ENCODE data around the gene CDK7. TPM values are rescaled to one million over a fixed set of nuclear protein-coding genes. Genes with fewer than 3 reads are reported as not detected.

Gene CDK7
- total RNA-seq, result 10 to 100 TPM in 1 of 2 donors, 1 to 10 TPM in 1; 7.9 to 15.0 TPM
- polyA plus RNA-seq, result 1 to 10 TPM; 6.9 to 7.9 TPM

DNA sequence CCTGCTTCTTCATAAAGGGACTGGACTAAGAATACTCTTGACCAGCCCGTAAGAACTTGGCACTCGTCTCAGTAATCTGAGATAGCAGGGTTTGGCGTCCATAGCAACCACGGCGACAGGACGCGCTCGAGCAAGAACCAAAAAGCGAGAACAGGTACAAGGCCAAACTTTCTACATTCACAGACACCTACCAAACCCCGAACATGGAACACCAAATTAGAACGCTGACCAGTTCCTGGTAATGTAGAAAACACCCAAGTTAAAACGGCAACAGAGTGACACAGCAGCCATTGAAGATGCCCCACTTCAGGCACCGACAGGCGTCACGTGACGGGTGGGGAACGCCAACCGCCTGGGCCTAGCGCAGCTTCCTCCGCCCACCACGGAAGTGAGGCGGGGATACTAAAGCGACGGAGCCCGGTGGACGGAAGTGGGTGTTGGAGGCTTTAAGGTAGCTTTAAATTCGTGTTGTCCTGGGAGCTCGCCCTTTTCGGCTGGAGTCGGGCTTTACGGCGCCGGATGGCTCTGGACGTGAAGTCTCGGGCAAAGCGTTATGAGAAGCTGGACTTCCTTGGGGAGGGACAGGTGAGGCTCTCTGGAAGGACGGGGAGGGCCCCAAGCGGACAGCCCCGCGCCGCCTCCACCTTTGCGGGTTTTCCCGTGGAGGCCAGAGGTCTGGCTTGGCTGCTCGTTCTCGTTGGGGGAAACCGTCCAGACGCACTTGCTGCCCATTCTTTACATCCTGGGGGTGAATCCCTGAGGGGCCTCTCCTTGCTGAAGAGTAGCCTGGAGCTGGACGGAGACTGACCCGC, at the start of gene CDK7:
CDK7 (plus strand) TSS at position 430 of the 812 bp plus-strand sequence; CDS start at position 520, 90 bp downstream.
- TF ChIP-seq GABPA (IDR thresholded peaks at IDR 0.05 in 1 of 2, conservative IDR thresholded peaks at IDR 0.05 in 1 of 2), result peak; percentile 92 to 96
- no peak for TF ChIP-seq FOXA1 (IDR thresholded peaks at IDR 0.05)
- TF ChIP-seq JUND (IDR thresholded peaks at IDR 0.05), result no peak
- TF ChIP-seq, protein P1, sequence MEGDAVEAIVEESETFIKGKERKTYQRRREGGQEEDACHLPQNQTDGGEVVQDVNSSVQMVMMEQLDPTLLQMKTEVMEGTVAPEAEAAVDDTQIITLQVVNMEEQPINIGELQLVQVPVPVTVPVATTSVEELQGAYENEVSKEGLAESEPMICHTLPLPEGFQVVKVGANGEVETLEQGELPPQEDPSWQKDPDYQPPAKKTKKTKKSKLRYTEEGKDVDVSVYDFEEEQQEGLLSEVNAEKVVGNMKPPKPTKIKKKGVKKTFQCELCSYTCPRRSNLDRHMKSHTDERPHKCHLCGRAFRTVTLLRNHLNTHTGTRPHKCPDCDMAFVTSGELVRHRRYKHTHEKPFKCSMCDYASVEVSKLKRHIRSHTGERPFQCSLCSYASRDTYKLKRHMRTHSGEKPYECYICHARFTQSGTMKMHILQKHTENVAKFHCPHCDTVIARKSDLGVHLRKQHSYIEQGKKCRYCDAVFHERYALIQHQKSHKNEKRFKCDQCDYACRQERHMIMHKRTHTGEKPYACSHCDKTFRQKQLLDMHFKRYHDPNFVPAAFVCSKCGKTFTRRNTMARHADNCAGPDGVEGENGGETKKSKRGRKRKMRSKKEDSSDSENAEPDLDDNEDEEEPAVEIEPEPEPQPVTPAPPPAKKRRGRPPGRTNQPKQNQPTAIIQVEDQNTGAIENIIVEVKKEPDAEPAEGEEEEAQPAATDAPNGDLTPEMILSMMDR (IDR thresholded peaks at IDR 0.05; ENCODE audit: low read depth, low read length, missing input control), result no peak
- TF ChIP-seq NR2F2 (IDR thresholded peaks at IDR 0.05), result peak; percentile 45
- TF ChIP-seq, protein P2, sequence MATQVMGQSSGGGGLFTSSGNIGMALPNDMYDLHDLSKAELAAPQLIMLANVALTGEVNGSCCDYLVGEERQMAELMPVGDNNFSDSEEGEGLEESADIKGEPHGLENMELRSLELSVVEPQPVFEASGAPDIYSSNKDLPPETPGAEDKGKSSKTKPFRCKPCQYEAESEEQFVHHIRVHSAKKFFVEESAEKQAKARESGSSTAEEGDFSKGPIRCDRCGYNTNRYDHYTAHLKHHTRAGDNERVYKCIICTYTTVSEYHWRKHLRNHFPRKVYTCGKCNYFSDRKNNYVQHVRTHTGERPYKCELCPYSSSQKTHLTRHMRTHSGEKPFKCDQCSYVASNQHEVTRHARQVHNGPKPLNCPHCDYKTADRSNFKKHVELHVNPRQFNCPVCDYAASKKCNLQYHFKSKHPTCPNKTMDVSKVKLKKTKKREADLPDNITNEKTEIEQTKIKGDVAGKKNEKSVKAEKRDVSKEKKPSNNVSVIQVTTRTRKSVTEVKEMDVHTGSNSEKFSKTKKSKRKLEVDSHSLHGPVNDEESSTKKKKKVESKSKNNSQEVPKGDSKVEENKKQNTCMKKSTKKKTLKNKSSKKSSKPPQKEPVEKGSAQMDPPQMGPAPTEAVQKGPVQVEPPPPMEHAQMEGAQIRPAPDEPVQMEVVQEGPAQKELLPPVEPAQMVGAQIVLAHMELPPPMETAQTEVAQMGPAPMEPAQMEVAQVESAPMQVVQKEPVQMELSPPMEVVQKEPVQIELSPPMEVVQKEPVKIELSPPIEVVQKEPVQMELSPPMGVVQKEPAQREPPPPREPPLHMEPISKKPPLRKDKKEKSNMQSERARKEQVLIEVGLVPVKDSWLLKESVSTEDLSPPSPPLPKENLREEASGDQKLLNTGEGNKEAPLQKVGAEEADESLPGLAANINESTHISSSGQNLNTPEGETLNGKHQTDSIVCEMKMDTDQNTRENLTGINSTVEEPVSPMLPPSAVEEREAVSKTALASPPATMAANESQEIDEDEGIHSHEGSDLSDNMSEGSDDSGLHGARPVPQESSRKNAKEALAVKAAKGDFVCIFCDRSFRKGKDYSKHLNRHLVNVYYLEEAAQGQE (IDR thresholded peaks at IDR 0.05), result no peak
- TF ChIP-seq YY1 (IDR thresholded peaks at IDR 0.05), result peak; percentile 96
- peak in 1 of 2 donors; percentile 64 for TF ChIP-seq EGR1 (IDR thresholded peaks at IDR 0.05; ENCODE audit: low read depth in 2 of 2)
- TF ChIP-seq, protein P3, sequence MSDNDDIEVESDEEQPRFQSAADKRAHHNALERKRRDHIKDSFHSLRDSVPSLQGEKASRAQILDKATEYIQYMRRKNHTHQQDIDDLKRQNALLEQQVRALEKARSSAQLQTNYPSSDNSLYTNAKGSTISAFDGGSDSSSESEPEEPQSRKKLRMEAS (IDR thresholded peaks at IDR 0.05), result peak; percentile 63
- TF ChIP-seq, protein P4, sequence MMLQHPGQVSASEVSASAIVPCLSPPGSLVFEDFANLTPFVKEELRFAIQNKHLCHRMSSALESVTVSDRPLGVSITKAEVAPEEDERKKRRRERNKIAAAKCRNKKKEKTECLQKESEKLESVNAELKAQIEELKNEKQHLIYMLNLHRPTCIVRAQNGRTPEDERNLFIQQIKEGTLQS (IDR thresholded peaks at IDR 0.05), result no peak
- no peak for TF ChIP-seq HNF4G (IDR thresholded peaks at IDR 0.05)
- TF ChIP-seq, protein P5, sequence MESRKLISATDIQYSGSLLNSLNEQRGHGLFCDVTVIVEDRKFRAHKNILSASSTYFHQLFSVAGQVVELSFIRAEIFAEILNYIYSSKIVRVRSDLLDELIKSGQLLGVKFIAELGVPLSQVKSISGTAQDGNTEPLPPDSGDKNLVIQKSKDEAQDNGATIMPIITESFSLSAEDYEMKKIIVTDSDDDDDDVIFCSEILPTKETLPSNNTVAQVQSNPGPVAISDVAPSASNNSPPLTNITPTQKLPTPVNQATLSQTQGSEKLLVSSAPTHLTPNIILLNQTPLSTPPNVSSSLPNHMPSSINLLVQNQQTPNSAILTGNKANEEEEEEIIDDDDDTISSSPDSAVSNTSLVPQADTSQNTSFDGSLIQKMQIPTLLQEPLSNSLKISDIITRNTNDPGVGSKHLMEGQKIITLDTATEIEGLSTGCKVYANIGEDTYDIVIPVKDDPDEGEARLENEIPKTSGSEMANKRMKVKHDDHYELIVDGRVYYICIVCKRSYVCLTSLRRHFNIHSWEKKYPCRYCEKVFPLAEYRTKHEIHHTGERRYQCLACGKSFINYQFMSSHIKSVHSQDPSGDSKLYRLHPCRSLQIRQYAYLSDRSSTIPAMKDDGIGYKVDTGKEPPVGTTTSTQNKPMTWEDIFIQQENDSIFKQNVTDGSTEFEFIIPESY (IDR thresholded peaks at IDR 0.05), result peak; percentile 19
- peak in 1 of 2 donors; percentile 24 for TF ChIP-seq RXRA (IDR thresholded peaks at IDR 0.05)
- TF ChIP-seq SP1 (IDR thresholded peaks at IDR 0.05), result peak; percentile 55
- peak; percentile 7 for TF ChIP-seq TAF1 (conservative IDR thresholded peaks at IDR 0.05)
- TF ChIP-seq RAD21 (IDR thresholded peaks at IDR 0.05), result peak; percentile 37 to 47
- TF ChIP-seq HNF4A (conservative IDR thresholded peaks at IDR 0.05), result no peak
- TF ChIP-seq FOXA2 (IDR thresholded peaks at IDR 0.05), result no peak
- Histone ChIP-seq H3K9me3 (ENCODE audit: control insufficient read depth in 4 of 4, low read length in 3 of 4) (no peaks in the 10 kb centered on the region), H3K9ac (ENCODE audit: low read depth in 1 of 2, low read length in 2 of 2) (peak within 1 kb of the TSS; percentile 80 to 85), H3K27ac (ENCODE audit: low read depth in 1 of 2, low read length in 2 of 2) (peak within 1 kb of the TSS; percentile 67 to 79), H3K4me3 (ENCODE audit: low read depth in 1 of 3, low read length in 3 of 3) (peak within 1 kb of the TSS; percentile 65 to 96 (median 96)), H3K27me3 (ENCODE audit: control insufficient read depth in 4 of 4, insufficient read depth in 4 of 4, low read length in 3 of 4) (no peaks in the 10 kb centered on the region), H3K4me1 (ENCODE audit: control insufficient read depth in 4 of 4, insufficient read depth in 4 of 4, low read length in 3 of 4) (peaks cover 5 to 34% (median 22%) of the 10 kb centered on the region in 4 donors), H3K36me3 (ENCODE audit: control insufficient read depth in 4 of 4, insufficient read depth in 3 of 4, low read depth in 1 of 4, low read length in 3 of 4) (peaks cover 0 to 8% (median 0%) of the 10 kb centered on the region in 4 donors)
- under 1% methylated on average over 49 of the region's 49 CpGs for WGBS
- DNase-seq (ENCODE audit: low spot score), result peak; percentile 90

Data from liver (tissue), 9 donors.